ENCODE measurements around the gene ATP8B4.

The ATP8B4 gene

DNA sequence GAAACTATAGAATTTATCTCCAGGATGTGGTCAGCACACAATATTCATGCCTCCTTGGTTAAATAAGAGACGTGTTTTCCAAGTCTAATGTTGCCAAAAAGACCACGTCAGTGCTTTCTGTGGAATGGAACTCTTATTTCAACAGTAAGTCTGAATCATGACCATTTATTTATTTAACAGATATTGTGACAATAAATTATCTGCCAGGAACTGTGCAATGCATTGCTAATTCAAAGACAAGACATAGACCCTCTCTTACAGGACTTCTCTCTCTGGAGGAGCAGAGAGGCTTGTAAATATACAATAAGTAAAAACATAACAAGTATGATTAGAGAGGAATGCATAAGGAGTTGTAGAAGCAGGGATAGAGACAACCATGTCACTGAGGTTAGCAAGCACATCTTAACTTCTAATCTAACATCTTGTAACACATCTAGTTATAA lies 270.7 kb downstream of the ATP8B4 start:
- no peak for DNase-seq

DNA sequence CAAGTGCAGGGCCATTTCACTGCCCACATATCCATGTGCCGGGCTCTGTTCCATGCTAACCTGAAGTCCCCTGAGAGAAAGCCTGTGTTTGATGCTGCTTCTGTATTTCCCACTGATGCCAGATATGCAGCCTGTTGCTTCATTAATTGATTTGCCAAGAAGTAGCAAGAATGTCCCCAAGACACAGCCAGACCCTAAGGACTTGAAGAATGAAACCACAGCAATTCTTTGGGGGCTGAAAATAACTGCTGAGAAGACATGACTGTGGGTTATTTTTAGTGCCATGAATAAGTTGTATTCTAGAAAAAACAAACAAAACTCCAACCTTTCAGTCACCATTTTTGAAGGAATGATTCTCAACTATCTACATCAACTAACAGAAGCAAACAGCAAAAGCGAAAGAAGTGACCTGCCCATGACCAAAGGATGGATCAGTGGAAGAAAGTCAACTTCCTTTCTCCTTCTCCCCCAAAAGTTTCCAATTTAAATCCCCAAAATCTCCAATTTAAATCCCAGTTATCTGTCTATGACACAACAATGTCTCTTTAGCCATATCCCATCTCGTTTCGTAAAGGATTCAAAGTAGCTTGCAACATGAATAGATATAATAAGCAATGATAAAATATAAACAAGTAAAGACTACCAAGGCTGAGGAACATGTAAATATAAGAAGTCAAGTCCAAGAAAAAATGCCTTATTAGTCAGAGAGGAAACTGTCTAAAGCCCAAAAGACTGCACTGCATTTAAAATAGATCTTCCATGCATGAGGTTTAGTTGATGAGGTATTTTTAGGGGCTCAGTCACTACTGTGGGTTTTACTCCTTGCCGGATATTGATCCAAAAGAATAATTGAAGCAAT lies 271.4 kb downstream of the ATP8B4 start:
- no peak for DNase-seq

DNA sequence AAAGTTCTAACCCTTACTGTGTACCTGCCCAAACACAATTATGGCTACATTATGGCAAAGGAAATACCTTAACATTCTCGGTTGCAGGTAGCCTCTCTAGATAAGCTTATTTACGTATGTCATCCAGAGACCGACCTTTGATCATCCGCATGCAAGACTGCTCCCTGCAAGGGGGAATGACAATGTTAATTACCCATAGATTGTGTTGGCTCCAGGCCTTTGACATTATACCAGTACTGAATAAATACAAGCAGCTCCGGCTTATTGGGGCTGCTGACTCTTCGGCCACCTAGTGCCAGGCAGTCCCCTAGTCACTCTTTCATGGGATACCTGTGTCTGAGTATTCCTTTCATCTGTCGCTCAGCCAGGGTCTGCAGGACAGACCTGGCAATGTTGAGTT lies 274.6 kb downstream of the ATP8B4 start:
- no peak for DNase-seq

DNA sequence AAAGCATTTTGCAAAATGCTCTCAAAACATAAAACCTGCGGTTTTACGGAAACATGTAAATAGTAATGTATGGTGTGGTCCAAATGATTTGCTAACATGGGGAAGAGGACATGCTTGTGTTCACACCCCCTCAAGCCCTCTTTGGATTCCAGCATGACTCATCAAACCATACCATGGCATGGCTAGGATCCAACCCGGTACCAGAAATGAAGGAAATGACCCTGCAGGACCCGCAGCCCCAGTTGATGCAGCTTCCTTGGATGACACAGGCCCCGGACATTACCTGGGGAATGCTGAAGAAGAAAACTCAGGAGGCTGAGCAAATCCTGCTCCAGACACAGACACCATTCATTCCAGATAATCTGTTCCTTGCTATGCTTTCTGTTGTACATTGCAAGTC lies 275.3 kb downstream of the ATP8B4 start:
- no peak for DNase-seq

DNA sequence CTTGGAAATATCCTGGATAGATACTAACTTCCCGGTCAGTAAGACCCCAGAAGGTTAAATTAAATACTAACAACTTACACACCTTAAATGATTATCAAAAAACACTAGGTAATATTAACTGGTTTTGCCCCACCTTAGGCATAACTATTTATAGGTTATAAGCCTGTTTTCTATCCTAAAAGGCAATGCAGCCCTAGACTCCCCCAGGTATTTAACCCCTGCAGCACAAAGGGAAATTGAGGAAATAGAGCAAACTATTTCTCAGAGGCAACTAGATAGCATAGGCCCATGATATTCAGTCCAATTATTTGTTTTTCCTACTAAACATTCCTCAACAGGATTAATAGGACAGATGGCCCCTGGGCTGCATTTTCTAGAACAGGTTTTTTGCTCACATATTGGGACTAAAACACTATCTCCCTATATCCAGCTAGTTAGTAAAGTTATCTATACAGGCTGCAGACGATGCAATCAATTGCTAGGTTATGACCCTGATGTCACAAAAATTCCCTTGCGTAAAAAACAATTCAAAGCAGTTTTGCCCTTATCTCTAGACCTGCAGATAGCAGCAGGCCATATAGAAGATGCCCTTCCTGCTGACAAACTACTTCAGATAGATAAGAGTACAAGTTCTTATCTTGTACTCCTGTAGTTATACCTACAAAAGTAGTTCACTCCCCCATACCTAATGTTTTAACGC lies 276.9 kb downstream of the ATP8B4 start:
- no peak for DNase-seq

DNA sequence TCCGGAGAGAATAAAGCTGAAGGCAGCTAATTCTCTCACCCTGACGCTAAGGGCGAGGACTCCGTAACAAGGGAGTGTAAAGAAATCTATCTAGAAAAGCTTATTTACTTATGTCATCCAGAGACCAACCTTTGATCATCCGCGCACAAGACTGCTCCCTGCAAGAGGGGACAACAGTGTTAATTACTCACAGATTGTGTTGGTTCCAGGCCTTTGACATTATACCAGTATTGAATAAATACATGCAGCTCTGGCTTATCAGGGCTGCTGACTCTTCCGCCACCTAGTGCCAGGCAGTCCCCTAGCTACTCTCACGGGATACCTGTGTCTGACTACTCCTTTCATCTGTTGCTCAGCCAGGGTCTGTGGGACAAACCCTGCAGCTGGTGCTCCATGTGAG lies 286.5 kb downstream of the ATP8B4 start:
- DNase-seq, result no peak

DNA sequence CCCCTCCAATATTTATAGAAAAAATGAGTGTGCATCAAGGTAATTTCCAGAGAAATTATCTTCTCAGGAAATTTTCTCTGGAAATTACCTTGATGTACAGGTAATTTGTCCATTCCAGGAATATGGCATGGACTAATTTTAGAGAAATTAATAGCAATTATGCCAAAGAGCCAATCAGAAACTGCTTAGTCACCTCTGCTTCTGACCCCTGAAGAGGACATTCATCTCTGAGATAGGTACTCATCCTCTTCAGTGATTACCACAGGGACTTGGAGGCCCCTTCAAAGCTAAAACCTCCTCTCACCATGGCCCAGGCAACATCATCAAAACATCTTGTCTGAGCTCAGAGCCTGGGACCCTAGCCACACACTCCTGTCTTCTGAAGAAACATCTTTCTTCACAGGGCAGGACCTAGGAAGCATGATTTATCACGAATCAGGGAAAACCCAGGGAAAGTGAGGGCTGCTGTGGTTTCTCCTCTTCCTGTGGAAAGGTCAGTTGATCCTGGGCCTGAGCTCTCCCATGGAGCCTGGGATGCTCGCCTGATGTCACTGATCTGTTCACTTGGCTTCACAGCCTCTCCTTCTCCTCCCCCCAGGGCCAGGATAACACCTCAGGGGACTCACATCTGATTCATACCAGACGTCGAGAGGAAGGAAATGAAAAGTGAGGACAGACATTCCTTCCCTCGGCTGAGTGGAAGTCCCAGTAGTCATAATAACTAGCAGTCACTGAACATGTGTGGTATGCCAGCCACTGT lies 287.6 kb downstream of the ATP8B4 start:
- no peak for DNase-seq

DNA sequence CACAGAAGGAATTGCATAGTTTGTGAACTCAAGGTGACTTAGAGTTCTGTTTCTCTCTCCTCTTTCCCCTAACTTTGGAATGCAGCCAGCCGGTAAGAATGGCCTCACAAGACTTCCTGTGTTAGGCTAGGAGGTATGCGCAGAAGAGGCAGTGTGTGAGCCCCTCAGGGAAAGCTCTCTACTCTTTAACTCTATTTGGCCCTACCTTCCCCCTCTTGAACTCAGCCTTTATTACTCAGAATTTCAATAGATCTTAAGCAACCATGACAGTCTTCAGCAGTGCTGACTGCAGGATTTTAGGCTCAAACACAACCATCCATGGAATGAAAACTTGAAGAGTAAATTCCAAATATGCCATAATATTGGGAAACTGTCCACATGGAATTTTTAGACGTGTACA lies 288.6 kb downstream of the ATP8B4 start:
- DNase-seq, result no peak

DNA sequence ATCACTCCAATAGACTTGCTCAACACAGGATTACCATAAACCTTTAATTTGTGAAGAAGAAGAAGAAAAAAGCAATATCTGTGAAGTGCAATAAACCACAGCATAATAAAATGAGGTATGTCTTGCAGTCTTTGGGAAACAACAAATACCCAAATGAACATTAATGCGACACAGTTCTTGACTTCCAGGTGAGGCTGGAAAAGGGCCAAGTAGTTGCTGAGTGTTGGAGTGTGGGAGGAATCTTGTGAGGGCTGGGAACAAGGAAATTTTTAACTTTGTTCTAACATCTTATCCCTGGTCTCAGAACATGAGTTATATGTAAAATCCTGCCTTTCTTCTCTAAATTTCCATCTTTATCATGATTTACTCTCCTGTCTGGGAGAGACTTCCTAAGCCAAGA lies 291.7 kb downstream of the ATP8B4 start:
- DNase-seq, result no peak

DNA sequence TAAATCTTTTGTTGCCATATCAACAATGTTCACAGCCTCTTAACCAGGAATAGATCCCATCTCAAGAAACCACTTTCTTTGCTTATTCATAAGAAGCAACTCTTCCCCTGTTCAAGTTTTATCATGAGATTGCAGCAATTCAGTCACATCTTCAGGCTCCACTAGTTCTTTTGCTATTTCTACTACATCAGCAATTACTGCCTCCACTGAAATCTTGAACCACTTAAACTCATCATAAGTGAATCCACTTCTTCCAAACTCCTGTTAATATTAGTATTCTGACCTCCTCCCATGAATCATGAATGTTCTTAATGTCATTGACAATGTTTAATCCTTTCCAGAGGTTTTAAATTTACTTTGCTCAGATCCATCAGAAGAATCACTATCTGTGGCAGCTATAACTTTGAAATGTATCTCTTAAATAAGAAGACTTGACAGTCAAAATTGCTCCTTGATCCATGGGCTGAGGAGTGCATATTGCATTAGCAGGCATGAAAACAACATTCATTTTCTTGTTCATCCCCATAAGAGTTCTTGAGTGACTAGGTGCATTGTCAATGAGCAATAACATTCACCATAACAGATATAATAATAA lies 292.3 kb downstream of the ATP8B4 start:
- DNase-seq, result no peak

DNA sequence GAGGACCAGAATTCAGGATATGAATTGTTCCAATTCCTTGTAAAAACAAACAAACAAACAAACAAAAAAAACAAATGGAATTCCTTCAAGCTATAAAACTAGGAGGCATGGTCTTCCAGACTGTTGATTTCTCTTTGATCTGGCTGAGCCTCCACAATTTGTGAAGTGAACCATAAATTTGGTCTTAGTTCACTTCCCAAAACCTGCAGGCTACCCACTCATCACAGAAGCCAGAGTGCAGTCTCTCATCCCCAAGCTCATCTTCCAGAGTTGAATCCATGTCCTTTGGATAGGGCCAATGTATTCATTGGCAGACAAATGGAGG lies 294.3 kb downstream of the ATP8B4 start:
- DNase-seq, result no peak

DNA sequence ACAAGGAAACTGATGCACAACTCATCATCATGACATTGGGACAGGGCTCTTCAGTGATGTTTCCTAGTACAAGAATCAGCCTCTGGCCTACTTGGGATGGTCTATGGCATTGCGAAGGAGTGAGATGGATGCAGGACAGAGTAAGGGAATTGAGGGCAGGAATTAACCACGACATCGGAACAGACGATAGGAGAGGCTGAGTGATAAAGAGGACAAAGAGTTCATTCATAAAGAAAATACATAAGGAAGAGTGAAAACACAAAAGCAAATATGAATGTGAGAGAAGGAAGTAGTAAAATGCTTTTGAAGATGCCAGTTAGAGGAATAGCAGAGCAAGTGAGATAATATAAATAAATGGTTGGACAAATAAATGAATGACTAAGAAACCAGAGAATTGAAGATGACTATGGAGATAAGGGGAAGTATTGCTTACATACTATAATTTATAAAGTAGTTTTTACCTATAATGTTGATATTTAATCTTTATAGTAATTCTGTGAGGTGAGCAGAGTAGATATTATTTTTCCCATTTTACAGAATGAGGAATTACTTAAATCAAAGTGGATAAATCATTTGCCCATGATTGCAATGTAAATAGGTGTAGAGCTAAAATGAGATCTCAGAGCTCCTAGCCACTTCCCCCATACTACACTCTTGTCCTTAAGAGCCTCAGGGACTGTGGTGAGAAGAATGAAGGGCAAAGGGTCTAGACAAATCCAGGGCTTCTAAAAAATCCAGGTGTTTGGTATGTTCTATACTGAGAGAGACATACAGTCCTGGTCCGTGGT lies 294.9 kb downstream of the ATP8B4 start:
- no peak for DNase-seq

DNA sequence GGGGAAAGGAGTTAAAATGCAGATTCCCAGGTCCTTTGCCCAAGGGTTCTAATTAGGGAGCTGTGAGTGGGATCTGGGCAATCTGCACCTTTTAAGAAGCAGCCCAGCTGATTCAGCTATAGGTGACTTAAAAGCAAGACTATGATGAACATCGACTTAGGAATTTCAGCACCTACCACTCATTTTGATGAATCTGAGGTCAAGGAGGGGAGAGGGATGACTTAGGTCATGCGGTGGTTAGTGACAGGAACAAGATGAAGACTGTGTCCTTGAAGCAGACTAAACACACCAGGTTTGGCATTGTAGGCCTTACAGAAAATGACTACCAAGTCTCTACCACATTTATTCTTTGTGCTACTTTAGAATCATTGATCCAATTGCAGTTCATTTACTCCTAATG lies 301.9 kb downstream of the ATP8B4 start:
- DNase-seq, result no peak

DNA sequence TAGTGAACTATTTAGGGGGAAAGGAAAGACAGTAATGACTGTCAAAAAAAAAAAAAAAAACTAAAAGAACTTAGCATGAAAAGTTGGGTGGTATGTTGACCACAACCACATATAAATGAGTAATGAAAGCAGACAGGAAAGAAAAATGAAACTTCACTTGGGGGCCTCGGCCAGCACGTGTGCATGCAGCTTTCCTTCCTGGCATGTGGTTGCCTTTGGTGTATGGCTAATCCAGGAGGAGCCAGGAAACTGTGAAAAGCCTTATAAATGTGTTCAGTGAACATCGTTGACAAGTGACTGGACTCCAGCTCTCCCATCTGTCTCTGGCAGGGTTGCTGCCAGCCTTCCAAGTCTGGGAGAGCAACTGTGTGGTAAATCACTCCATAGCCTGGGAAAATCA lies 303.1 kb downstream of the ATP8B4 start:
- DNase-seq, result no peak

DNA sequence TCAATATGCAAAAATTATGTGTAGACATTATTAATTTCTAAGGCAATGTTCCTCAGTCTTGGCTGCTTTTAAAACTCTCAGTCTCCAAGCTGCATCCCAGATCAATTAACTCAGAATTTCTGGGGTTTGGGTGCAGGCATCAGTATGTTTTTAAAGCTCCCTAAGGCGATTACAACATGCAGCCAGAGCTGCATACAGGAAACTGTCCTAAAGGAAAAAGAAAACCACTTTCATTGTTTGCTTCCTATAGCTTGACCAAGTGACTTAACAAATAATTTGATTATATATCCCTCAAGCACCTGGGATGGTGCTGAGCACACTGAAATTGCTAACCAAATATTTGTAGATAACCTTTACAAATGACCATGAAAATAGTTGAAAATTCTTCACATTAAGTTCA lies 303.5 kb downstream of the ATP8B4 start:
- no peak for DNase-seq

DNA sequence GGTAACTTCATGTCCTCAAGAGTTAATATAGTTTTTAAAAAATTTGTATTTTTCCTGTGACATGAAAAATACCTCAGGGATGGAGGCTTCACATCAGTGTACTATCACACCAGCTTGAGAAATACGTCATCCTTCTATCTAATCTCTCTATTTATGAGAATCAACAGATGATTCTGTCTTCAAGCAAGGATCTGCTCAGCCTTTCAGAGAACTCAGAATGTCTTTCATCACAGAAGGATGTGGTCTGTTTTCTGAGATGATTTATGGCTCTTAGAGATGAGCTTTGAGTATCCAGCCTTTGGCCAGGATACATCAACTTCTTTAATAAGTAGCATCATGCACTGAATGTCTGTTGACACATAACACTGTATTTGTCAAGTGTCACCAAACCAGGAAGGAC lies 304.3 kb downstream of the ATP8B4 start:
- DNase-seq, result no peak

DNA sequence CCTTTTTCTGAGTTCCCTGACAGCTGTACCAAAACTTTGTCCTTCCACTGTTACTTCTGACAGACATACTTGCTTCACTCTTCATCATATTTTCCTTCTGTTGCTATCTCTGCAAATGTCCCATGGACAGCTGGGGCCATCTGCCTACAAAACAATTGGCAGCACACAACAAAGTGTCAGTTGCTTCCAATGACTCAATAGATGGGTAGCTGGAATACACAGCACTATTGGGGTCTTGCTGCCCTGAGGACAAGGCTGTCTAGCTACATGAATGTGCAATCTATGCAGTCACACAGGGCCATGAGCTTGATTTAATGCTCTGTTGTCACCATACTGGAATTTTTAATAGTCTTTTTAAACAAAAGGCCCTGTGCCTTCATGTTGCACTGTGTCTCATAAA lies 305.4 kb downstream of the ATP8B4 start:
- no peak for DNase-seq

DNA sequence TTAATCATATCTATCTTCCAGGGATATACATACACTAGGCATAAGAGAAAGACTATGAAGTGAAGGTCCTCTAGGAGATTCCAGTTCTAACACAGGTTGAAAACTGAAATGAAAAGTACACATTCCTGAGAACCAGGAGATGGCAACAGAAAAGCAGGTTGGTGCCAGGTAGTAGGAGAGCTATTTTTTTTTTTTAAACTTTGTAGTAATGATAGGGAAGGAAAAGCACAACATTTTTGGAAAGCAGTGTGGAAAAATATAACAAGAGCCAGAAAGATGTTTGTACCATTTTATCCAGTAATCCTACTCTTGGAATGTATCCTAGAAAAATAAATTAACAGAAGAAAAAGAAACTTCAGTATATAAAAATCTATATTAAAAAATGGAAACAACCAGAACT lies 308.3 kb downstream of the ATP8B4 start:
- DNase-seq, result no peak

DNA sequence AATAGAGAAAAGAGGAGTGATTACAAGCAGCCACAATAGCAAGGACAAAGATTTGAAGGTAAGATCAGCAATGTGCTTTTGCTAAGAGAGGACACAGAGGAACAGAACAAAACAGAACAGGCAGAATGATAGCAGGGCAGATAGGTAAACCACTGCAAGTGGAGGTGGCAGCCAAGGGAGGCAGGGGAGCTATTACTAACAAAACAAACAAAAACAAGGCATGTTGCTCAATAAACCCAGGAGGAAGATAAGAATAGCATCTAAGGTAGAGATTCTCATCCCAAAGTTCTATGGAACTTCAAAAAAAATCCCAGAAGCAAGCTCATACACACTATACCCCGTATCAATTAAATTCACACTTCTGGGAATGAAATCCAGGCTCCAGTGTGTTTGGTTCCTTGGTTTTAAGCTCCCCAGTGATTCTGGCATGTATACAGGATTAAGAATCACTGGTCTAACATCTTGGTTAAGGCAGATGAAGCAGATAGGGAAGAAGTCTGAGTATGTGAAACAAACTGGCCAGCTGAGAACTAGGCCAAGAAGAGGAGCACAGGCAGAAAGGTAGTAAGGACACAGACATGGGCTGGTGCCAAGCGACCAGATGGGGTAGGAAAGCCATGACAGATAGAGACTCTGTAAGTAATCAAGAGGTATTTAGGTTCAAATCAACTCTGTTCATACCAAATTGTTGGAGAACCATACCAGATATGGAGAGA lies 309.0 kb downstream of the ATP8B4 start:
- no peak for DNase-seq

DNA sequence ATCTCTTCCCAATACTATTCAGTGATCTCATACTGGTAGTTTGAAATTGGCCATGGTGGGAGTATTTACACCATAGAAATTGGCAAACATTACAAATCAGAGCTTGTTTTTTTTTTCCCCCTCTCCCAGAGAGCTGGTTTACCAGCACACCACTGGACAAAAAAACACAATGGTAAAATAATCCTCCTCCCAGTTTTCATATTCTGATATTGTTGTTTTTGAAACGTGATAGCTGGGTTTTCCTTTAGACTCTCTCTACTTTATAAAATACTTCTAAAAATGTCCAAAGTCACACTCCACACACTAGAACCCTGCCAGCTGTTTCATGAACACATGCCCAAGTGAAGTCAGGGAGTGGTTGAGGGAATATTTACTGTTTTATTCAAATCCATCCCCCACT lies 310.7 kb downstream of the ATP8B4 start:
- no peak for DNase-seq
